Kidney glomerular epithelial cell (primary cell): ENCODE results near the gene GALNT9.
"Not testable (repeated sequence)": the region's sequence is repeated elsewhere in the genome, so short reads cannot be mapped to it uniquely, and the experiment has no call there.

Experiments
- DNase-seq: peaks from one replicate; lab custom pipeline; 2025; lab: John Stamatoyannopoulos, UW

The GALNT9 gene

DNA sequence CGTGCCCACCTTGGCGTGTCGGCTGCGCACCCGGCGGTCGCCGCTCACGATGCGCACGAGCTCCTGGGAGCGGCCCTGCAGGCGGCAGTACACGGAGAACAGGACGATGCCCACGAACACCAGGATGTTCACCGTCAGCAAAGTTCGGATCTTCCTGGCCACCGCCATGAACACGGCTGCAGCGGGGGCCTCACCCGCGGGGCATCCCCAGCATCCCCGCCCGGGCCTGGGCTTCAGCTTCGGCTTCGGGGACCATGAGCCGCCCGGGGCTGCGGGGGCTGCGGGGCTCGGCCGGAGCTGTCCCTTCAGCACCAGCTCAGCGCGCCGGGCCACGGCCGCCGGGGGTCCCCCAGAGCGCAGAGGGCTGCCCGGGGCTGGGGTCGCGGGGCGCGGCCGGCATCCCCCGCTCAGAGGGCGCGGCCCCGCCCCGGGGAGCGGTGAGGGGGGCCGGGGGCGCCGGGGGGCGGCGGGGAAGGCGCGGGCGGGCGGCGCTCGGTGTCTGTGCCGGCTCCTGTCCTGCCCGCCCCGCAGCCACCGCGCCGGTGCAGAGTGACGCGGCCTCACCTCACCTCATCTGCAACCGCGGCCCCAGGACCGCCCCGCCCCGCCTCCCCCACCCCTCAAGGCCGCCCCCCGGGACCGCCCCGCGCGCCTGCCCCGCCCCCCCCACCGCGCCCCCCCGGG is at the start of gene GALNT9:
TSS of gene GALNT9 (minus strand) at position 554 of the 684 bp plus-strand sequence. CDS start at position 168, 386 bp downstream.
- no peak for DNase-seq

GRCh38 chr12:132379057-132379456 is 49.7 kb upstream of the GALNT9 start:
- DNase-seq: not testable (repeated sequence)

- no peak for DNase-seq
These were observed 47.8 kb upstream of the GALNT9 start for GRCh38 chr12:132377147-132377546.

DNA sequence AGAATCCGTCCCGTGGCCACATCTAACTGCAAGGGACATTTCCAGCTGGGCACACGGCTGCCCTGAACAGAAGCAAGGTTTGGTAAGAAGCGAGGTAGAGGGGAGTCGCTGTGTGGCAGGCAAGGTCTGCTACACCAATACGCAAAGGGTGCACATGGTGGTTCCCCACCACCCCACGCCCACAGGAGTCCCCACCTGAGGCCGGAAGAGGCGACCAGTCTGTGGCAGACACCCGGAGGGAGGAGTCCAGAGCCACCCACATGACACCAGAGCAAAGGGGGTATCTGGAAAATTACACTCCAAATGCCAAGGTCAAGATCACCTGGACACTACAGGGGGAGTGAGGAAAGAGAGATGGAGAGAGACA is 47.1 kb upstream of the GALNT9 start:
- DNase-seq: no peak

GRCh38 chr12:132375747-132376463 is 46.5 kb upstream of the GALNT9 start:
- no peak for DNase-seq

DNA sequence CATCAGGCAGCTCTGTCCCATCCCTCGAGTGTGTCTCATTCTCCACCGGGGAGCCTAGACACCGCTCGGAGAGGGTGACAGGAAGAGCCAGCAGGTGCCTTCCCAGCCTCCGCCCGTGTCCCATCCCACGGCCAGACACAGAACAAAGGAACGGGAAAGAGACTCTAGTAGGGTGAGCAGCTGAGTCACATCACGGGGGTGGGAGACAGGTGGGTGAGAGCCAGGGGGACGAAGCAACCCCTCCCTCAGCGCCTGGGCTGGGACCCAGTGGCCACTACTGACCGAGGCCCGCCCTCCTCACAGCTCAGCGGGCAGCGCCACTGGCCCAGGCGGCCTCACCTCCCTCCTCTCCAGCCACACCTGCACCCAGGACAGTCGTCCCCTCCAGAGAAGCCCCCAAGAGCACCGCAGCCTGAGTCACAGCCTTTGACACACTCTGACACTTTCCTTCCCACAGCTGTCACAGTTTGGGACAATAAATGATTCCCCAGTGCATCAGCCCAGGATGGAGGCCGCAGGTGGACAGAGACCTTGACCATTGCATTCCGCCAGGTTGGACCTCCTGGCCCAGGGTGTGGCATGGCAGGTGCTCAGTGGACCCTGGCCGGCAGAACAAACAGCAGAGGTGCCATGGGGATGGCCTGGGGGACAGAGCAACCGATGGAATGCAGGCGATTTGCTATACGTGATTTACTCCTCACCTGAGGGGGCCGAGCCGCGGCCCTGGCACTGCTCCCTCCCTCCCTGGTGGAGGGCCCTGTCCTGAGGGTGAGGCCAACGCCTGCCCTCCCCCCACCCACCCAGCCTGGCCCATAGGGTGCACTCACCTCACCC is 45.4 kb upstream of the GALNT9 start:
- no peak for DNase-seq

DNA sequence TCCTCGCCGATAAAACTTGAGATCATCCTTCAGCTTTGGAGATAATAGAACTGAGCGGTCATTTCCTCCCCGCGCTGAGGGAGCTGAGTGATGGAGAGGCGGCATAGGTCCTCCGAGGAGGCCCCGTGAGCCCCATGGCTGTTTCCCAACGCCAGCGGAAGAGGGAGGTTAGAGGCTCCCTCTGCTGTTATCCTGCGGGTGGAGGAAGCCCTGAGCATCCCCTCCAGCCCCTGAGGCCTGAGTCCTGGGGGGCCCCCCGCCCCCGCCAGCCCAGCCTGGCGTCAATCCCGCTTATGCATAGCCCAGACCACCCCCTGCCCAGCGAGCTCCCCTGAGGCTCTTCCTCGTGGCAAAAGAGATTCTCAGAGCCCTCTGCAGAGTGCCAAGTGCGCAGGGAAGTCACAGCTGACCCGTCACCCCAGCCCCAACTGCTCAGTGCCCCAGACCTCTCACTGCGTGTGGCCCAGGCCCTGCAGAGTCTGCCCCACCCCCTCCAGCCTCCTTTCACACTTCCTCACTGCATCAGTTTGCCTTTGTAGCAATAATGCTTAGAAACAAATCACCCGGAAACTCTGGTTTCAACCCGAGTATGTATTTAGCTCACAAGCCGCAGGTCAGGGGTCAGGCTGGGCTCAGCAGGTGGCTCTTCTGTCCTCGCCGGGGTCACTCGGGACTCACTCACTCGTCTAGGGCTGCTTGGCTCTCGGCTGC is 44.7 kb upstream of the GALNT9 start:
- DNase-seq: no peak

GRCh38 chr12:132367852-132368251 is 38.5 kb upstream of the GALNT9 start:
- no peak for DNase-seq

- DNase-seq: no peak
These were observed 37.9 kb upstream of the GALNT9 start for GRCh38 chr12:132367071-132367851.

GRCh38 chr12:132366341-132366861 is 37.0 kb upstream of the GALNT9 start:
- no peak for DNase-seq

DNA sequence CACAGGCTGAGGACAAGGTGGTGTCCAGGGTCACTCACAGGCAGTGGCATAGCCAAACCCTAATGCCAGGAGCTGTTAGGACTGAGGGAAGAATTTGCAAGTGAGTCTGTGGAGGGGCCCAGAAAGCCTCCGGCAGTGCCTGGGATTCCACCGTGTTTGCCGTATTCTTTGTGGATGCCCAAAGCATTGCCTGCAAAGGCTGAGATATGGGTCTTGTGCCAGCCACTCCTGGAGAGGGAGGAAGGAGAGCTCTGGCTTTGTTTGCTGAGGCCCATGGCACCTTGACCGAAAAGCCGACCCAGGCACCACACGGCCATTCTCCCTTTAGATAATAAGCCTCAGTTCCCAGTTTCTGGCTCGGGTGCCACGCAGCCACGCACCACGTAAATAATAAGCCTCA is 35.8 kb upstream of the GALNT9 start:
- DNase-seq: no peak

- DNase-seq: no peak
These were observed 35.0 kb upstream of the GALNT9 start for GRCh38 chr12:132364348-132364902.

DNA sequence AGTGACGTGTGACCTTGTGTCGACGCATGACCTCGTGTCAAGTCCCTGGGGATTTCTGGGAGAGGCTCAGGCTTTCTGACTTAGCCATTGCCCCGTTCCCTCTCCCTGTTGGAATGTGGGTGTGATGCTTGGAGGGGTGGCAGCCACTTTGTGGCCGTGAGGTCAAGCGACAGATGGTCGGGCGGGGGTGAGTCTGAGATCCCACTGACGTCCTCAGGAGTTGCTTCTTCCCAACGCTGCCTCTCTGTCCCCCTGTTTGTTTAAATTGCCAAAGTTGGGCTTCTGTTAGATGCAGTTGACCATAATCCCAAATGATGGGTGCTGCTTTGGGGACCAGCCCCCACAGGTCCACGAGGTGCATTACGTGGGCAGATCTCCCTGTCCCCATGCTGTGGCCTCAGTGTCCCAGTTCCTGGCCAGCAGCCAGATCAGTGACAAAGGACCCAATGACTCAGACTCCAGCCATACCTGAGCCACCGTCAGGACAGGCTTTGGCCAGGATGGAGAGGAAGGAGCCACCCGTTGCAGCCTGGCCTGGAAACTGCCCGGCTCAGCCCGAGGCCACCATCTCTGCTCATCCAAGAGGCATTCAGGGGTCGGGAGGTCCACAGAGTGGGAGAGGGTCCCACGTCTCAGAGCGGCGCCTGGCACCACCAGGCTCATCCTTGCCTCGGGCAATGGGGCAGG is 34.4 kb upstream of the GALNT9 start:
- DNase-seq: no peak

GRCh38 chr12:132362996-132363660 is 33.7 kb upstream of the GALNT9 start:
- no peak for DNase-seq

DNA sequence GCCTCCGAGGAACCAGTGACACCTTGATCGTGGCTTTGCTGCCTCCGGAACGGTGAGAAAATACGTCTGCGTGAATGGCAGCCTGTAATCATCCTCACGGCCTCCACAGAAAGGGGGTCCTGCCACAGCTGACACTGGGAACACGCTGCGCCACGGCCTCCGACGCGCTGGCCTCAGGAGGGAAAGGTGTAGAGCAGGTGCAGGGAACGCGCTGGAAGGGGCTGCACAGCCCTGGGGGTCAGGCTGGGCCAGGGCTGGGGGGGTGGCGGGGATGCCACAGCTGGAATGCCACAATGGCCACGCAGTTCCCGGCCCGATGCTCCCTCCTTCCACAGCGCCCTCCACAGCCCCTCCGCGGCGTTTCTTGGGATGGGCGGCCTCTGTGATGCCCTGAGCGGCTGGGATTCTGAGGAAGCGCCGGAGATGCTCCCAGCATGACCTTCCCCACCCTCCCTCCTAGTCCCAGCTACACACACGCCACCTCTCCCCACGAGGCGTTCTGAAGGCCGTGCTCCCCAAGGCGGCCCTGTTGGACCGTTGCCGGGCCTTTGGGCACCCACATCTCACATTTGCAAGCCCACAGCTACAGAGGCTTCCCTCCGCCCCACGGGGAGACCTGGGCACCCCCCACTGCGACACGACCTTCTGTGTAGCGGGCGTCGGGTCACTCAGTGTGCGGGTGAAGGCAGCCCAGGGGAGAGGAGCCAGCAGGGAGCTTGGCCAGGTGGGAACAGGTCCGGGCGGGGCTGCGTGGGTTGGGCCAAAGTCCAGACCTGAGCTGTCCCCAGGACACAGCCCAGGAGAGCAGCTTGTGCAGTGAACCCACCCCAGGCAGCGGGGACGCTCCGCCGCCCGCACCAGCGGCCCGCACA is 31.8 kb upstream of the GALNT9 start:
- DNase-seq: no peak

DNA sequence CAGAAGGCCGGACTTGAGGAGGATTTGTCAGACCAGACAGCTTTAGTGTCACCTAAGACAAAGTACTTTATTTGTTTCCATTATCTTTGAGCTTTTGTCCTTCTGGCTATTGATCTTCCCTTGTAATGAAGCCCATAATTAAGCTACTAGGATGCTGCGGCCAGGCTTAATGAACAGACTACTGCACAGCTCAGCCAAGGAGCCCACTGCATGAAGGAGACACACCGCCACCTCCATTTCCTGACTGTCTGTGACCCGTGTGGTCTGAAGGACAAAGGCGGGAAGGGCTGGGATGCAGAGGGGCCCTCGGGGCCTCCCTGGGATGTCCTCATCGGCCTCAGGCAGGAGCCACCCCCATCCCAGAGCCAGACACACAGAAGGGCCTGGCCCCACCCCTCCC is 31.0 kb upstream of the GALNT9 start:
- DNase-seq: no peak

DNA sequence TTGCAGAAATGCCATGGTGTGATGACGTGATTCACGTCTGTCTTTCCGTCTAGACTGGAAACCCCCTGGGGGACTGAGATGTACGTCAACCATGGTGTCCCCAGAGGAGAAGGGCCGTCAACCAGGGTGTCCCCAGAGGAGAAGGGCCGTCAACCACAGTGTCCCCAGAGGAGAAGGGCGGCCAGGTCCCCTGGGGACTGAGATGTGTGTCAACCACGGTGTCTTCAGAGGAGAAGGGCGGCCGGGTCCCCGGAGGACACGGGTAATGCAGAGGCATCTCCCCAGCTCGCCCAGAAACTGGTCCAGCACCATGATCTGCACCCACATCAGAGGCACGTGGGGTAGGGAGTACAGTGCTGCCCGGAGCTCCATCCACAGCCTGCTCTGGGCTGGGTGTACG is 30.6 kb upstream of the GALNT9 start:
- no peak for DNase-seq

GRCh38 chr12:132359551-132359950 is 30.2 kb upstream of the GALNT9 start:
- no peak for DNase-seq
